Measurements from ENCODE around the gene SLX4IP. TPM values are rescaled to one million over a fixed set of nuclear protein-coding genes. Genes with fewer than 3 reads are reported as not detected.

SLX4IP gene
- total and polyA plus RNA-seq, 2 of the 13 experiments (the other 11 are each of a cell fraction or from before 2014, with no cell fraction given) = 3.6 to 7.3 TPM

GRCh38 chr20:10596710-10597121 is 161.6 kb downstream of the SLX4IP start (continued):
- TF ChIP-seq, protein P1, sequence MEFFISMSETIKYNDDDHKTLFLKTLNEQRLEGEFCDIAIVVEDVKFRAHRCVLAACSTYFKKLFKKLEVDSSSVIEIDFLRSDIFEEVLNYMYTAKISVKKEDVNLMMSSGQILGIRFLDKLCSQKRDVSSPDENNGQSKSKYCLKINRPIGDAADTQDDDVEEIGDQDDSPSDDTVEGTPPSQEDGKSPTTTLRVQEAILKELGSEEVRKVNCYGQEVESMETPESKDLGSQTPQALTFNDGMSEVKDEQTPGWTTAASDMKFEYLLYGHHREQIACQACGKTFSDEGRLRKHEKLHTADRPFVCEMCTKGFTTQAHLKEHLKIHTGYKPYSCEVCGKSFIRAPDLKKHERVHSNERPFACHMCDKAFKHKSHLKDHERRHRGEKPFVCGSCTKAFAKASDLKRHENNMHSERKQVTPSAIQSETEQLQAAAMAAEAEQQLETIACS (CRISPR knock-in tag; IDR thresholded peaks at IDR 0.05) = no peak
- TF ChIP-seq, protein P2, sequence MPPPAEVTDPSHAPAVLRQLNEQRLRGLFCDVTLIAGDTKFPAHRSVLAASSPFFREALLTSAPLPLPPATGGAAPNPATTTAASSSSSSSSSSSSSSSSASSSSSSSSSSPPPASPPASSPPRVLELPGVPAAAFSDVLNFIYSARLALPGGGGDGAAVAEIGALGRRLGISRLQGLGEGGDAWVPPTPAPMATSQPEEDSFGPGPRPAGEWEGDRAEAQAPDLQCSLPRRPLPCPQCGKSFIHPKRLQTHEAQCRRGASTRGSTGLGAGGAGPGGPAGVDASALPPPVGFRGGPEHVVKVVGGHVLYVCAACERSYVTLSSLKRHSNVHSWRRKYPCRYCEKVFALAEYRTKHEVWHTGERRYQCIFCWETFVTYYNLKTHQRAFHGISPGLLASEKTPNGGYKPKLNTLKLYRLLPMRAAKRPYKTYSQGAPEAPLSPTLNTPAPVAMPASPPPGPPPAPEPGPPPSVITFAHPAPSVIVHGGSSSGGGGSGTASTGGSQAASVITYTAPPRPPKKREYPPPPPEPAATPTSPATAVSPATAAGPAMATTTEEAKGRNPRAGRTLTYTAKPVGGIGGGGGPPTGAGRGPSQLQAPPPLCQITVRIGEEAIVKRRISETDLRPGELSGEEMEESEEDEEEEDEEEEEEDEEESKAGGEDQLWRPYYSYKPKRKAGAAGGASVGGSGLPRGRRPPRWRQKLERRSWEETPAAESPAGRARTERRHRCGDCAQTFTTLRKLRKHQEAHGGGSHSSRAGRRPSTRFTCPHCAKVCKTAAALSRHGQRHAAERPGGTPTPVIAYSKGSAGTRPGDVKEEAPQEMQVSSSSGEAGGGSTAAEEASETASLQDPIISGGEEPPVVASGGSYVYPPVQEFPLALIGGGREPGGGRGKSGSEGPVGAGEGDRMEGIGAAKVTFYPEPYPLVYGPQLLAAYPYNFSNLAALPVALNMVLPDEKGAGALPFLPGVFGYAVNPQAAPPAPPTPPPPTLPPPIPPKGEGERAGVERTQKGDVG (CRISPR knock-in tag; IDR thresholded peaks at IDR 0.05; ENCODE audit: borderline replicate concordance) = no peak
- TF ChIP-seq JUN (CRISPR knock-in tag; IDR thresholded peaks at IDR 0.05) (no peak), THYN1 (CRISPR knock-in tag; IDR thresholded peaks at IDR 0.05; ENCODE audit: borderline replicate concordance, low read depth) (no peak), KMT2A (CRISPR knock-in tag; IDR thresholded peaks at IDR 0.05) (no peak), ZNF878 (CRISPR knock-in tag; IDR thresholded peaks at IDR 0.05) (no peak), ZNF674 (CRISPR knock-in tag; IDR thresholded peaks at IDR 0.05; ENCODE audit: low read depth) (no peak), ZSCAN9 (CRISPR knock-in tag; IDR thresholded peaks at IDR 0.05; ENCODE audit: borderline replicate concordance) (no peak; the same call in 1 of the 2 replicates), TMF1 (CRISPR knock-in tag; IDR thresholded peaks at IDR 0.05; ENCODE audit: low read depth) (no peak), ZNF501 (CRISPR knock-in tag; IDR thresholded peaks at IDR 0.05) (no peak), ZNF251 (CRISPR knock-in tag; IDR thresholded peaks at IDR 0.05) (no peak), CCAR2 (optimal IDR thresholded peaks at IDR 0.05; ENCODE audit: low read depth, low read length) (no peak), MAFF (IDR thresholded peaks at IDR 0.05; ENCODE audit: low read depth, low read length) (peak; percentile 27; the same call in 1 of the 2 replicates), KLF9 (CRISPR knock-in tag; IDR thresholded peaks at IDR 0.05; ENCODE audit: low read depth) (no peak), CREB1 (IDR thresholded peaks at IDR 0.05) (no peak), CREB1 (CRISPR knock-in tag; IDR thresholded peaks at IDR 0.05) (0 out of 2 replicates have a peak, but pooled peaks have one; percentile 21), ZNF639 (CRISPR knock-in tag; conservative IDR thresholded peaks at IDR 0.05) (no peak), ZNF616 (CRISPR knock-in tag; IDR thresholded peaks at IDR 0.05; ENCODE audit: low read depth) (no peak), POGZ (CRISPR knock-in tag; IDR thresholded peaks at IDR 0.05) (no peak), EHMT2 (IDR thresholded peaks at IDR 0.05; ENCODE audit: borderline replicate concordance, low read depth, low read length) (peak; percentile 62; the same call in 1 of the 2 replicates), ZKSCAN1 (IDR thresholded peaks at IDR 0.05; ENCODE audit: low read length) (no peak), ZBTB3 (CRISPR knock-in tag; IDR thresholded peaks at IDR 0.05; ENCODE audit: borderline replicate concordance, low read depth) (no peak), SP5 (CRISPR knock-in tag; IDR thresholded peaks at IDR 0.05; ENCODE audit: borderline replicate concordance, low read depth) (no peak)
- TF ChIP-seq, protein P3, sequence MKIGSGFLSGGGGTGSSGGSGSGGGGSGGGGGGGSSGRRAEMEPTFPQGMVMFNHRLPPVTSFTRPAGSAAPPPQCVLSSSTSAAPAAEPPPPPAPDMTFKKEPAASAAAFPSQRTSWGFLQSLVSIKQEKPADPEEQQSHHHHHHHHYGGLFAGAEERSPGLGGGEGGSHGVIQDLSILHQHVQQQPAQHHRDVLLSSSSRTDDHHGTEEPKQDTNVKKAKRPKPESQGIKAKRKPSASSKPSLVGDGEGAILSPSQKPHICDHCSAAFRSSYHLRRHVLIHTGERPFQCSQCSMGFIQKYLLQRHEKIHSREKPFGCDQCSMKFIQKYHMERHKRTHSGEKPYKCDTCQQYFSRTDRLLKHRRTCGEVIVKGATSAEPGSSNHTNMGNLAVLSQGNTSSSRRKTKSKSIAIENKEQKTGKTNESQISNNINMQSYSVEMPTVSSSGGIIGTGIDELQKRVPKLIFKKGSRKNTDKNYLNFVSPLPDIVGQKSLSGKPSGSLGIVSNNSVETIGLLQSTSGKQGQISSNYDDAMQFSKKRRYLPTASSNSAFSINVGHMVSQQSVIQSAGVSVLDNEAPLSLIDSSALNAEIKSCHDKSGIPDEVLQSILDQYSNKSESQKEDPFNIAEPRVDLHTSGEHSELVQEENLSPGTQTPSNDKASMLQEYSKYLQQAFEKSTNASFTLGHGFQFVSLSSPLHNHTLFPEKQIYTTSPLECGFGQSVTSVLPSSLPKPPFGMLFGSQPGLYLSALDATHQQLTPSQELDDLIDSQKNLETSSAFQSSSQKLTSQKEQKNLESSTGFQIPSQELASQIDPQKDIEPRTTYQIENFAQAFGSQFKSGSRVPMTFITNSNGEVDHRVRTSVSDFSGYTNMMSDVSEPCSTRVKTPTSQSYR (CRISPR knock-in tag; IDR thresholded peaks at IDR 0.05; ENCODE audit: borderline replicate concordance) = peak; percentile 44; the same call in 1 of the 2 replicates
